A204.1 (cell line): ENCODE results near the gene CDC16.
"Not testable (repeated sequence)": the region's sequence is repeated elsewhere in the genome, so short reads cannot be mapped to it uniquely, and the experiment has no call there.

Source experiments
- FAIRE-seq: peaks from 2 replicates; lab custom pipeline; 2012; peaks lifted over from hg19 to GRCh38; lab: Jason Lieb, UNC

CDC16 gene

GRCh38 chr13:114234645-114235421, at the start of gene CDC16:
CDC16 (plus strand) TSS chr13:114234897; CDS start chr13:114235085, 188 bp downstream.
- no peak for FAIRE-seq

DNA sequence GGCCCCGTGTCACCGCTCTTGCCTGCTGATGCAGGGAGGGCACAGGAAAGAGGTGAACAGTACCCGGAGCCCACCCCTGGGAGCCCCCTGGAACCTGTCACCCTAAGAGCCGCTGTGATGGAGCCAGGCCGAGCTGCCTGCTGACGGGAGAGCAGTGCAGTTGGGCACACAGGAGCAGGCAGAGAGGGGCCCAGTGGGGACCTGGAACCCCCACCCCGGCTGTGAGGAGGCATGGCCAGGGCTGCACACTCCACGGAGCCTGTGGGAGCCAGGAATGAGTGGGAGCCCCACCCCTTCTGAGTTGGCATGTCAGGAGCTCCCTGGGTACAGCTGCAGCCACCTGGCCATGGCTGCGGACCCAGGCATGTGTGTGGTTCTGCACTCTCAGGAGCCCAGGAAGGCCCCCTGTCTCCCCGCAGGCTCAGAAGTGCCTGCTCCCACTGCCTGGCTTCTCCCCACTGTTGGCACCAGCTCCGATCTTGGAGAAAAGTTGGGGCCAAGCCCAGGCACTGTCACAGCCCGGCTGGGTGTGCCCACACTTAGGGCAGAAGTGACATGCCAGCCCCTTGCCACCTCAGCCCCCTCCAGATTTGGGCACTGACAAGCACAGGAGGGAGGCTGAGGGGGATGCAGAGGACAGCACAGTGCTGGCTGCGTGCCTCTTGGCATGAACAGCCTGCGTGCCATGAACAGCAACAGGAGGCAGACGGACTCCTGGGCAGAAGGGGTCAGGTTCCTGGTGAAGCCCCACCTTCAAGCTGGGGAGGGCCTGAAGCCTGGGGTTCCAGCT, 49.3 kb upstream of the CDC16 start:
- no peak for FAIRE-seq

- no peak for FAIRE-seq
Observed at GRCh38 chr13:114194853-114195252, 39.8 kb upstream of the CDC16 start.

DNA sequence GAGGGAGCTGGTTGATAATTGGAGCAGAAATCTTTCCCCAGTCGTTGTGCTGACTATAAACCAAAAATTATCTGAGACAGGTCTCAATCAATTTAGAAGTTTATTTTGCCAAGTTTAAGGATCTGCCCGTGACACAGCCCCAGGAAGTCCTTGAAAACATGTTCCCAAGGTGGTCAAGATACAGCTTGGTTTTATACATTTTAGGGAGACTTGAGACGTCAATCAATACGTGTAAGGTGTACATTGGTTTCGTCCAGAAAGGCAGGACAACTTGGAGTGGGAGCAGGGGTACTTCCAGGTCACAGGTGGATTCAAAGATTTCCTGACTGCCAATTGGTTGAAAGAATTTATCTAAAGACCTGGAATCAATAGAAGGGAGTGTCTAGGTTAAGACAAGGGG, 38.1 kb upstream of the CDC16 start:
- no peak for FAIRE-seq

GRCh38 chr13:114198556-114198955, 36.1 kb upstream of the CDC16 start:
- FAIRE-seq: no peak

DNA sequence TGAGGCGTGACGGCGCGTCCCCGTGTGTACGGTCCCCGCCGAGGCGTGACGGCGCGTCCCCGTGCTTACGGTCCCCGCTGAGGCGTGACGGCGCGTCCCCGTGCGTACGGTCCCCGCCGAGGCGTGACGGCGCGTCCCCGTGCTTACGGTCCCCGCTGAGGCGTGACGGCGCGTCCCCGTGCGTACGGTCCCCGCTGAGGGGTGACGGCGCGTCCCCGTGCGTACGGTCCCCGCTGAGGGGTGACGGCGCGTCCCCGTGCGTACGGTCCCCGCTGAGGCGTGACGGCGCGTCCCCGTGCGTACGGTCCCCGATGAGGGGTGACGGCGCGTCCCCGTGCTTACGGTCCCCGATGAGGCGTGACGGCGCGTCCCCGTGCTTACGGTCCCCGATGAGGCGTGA, 35.2 kb upstream of the CDC16 start:
- FAIRE-seq: not testable (repeated sequence)

DNA sequence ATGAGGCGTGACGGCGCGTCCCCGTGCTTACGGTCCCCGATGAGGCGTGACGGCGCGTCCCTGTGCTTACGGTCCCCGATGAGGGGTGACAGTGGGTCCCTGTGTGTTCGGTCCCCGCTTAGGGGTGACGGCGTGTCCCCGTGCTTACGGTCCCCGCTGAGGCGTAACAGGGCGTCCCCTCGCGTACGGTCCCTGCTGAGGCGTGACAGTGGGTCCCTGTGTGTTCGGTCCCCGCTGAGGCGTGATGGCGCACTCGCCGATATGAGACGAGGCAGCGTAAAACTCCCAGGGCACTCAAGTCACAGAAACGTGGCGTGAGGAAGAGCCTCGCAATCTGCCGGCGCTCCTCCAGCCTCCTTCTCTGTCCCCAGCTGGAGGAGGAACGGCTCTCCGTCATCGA, 34.7 kb upstream of the CDC16 start:
- FAIRE-seq: no peak

GRCh38 chr13:114200399-114200911, 34.2 kb upstream of the CDC16 start:
- no peak for FAIRE-seq

GRCh38 chr13:114202581-114202980, 32.1 kb upstream of the CDC16 start:
- no peak for FAIRE-seq

DNA sequence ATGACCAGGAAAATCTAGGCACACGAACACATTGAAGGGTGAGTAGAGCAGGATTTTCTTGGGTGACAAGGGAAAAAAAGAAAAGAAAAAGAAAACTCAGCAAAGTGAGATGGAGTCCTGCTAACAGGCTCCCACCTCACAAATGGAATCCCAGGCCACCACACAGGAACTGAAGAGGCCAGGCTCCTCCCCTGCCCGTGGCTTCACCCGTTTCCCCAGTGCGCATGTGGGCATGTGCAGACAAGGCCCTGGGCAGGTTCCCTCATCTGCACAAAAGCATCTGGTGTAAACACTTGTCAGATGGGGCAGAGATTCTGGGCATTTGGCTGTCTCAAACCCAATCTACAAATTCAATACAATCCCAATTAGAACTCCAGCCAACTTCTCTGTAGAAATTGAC, 31.2 kb upstream of the CDC16 start:
- no peak for FAIRE-seq

DNA sequence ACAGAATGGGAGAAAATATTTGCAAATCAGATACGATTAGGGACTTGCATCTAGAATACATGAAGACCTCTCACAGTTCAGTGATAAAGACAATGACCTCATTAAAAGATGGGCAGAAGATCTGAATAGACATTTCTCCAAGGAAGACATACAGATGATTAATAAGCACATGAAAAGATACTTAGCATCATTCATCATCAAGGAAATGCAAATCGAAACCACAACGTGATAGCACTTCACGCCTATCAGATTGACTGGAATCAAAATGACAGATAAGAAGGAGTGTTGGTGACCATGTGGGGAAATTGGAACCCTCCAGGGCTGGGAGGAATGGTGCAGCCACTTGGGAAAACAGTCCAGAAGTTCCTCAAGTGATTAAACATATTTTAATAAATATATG, 29.8 kb upstream of the CDC16 start:
- no peak for FAIRE-seq

DNA sequence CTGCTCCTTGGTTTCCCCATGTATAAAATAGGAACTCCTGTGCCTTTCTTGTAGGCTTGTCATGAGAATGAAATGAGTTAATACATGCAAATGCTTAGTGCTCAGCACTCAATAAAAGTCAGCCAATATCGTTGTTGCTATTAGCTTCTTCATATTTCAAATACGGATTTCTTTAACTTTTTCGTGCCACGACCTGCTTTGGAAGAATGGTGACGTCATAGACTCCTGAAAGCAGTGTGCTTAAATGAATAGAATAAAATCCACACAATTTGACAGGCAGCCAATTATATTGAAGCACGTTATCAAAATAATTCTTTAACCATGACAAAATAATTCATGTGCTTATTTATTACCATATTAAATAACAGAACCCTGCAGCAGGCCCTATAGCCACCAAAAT, 26.6 kb upstream of the CDC16 start:
- FAIRE-seq: no peak

GRCh38 chr13:114211446-114212157, 23.1 kb upstream of the CDC16 start:
- no peak for FAIRE-seq

GRCh38 chr13:114212158-114212495, 22.6 kb upstream of the CDC16 start:
- FAIRE-seq: no peak

DNA sequence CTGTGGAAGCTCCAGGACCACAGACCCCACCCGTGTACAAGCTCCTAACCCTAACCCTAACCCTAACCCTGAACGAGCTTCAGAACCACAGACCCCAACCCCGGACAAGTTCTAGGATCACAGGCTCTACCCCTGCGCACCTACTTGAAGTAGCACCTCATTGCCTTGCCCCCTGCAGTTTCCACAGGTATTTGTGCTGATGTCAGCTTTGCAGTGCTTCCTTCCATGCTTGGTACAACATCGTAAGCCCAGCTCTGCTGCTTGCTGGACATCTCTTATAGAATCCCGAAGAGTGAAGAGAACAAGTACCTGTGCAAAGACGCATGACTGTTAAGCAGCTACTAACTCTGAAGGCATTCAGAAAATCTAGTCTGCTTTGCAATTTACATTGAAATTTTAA, 20.7 kb upstream of the CDC16 start:
- FAIRE-seq: no peak

- no peak for FAIRE-seq
Observed at GRCh38 chr13:114219392-114219791, 15.3 kb upstream of the CDC16 start.

- no peak for FAIRE-seq
Observed at GRCh38 chr13:114222461-114222968, 12.2 kb upstream of the CDC16 start.

- no peak for FAIRE-seq
Observed at GRCh38 chr13:114224201-114224600, 10.5 kb upstream of the CDC16 start.

- no peak for FAIRE-seq
Observed at GRCh38 chr13:114225610-114226009, 9.1 kb upstream of the CDC16 start.

GRCh38 chr13:114226088-114226487, 8.6 kb upstream of the CDC16 start:
- FAIRE-seq: no peak

GRCh38 chr13:114226699-114227323, 7.9 kb upstream of the CDC16 start:
- peak; percentile 65 for FAIRE-seq

DNA sequence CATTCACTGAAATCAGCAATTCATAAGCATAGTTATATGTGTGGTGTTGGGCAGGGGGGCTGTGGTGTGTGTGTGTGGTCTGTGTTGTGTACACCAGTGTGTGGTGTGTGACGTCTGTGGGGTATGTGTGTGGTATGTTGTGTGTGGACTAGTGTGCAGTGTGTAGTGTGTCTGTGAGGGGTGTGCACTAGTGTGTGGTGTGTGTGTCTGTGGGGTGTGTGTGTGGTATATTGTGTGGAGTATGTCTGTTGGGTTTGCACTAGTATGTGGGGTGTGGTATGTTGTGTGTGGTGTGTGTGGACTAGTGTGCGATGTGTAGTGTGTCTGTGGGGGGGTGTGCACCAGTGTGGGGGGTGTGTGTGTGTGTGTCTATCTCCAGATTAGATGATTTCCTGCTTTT, 7.2 kb upstream of the CDC16 start:
- FAIRE-seq: no peak
